GM10847 (cell line): ENCODE results near the gene DLX4.

Experiments used
- POLR2A ChIP-seq: IDR thresholded peaks from 2 replicates; pipeline ENCODE4 v1.6.1; 2011; ENCODE audit not compliant: insufficient read length; ENCODE audit errors: extremely low read depth

Gene DLX4

GRCh38 chr17:49936386-49936785 is 32.6 kb upstream of the DLX4 start:
- no peak for TF ChIP-seq POLR2A

GRCh38 chr17:49939318-49939717 is 29.7 kb upstream of the DLX4 start:
- no peak for TF ChIP-seq POLR2A

GRCh38 chr17:49941427-49941826 is 27.6 kb upstream of the DLX4 start:
- TF ChIP-seq POLR2A = no peak

- no peak for TF ChIP-seq POLR2A
Measured at GRCh38 chr17:49942947-49943346, 26.0 kb upstream of the DLX4 start.

GRCh38 chr17:49944273-49944870 is 24.6 kb upstream of the DLX4 start:
- TF ChIP-seq POLR2A = no peak

GRCh38 chr17:49946208-49946607 is 22.8 kb upstream of the DLX4 start:
- TF ChIP-seq POLR2A = no peak

- no peak for TF ChIP-seq POLR2A
Measured at GRCh38 chr17:49946964-49947584, 21.9 kb upstream of the DLX4 start.

- TF ChIP-seq POLR2A = no peak
Measured at GRCh38 chr17:49949634-49950033, 19.4 kb upstream of the DLX4 start.

GRCh38 chr17:49951362-49952082 is 17.5 kb upstream of the DLX4 start:
- TF ChIP-seq POLR2A = no peak

- TF ChIP-seq POLR2A = no peak
Measured at GRCh38 chr17:49952209-49952911, 16.6 kb upstream of the DLX4 start.

- TF ChIP-seq POLR2A = no peak
Measured at GRCh38 chr17:49952912-49953497, 16.0 kb upstream of the DLX4 start.

- no peak for TF ChIP-seq POLR2A
Measured at GRCh38 chr17:49955157-49955556, 13.8 kb upstream of the DLX4 start.

GRCh38 chr17:49956780-49957179 is 12.2 kb upstream of the DLX4 start:
- no peak for TF ChIP-seq POLR2A

- no peak for TF ChIP-seq POLR2A
Measured at GRCh38 chr17:49957350-49957749, 11.6 kb upstream of the DLX4 start.

GRCh38 chr17:49958723-49959122 is 10.3 kb upstream of the DLX4 start:
- no peak for TF ChIP-seq POLR2A
